Mesendoderm (in vitro differentiated cells): ENCODE data around the gene SPDYE2. TPM values are rescaled to one million over a fixed set of nuclear protein-coding genes. Genes with fewer than 3 reads are reported as not detected.
"Not testable (repeated sequence)": the region's sequence is repeated elsewhere in the genome, so short reads cannot be mapped to it uniquely, and the experiment has no call there.

Source experiments
- DNase-seq: peaks from one replicate; pipeline ENCODE4 v3.0.0; 2013
- H2AK5ac ChIP-seq: 2 replicates; pipeline ENCODE4 v1.6.1; 2013; ENCODE audit warnings: low read length, inconsistent platforms
- H2BK120ac ChIP-seq: 2 replicates; pipeline ENCODE4 v1.6.1; 2013; ENCODE audit warnings: low read depth, mild to moderate bottlenecking, low read length, moderate library complexity, mixed read lengths
- H2BK15ac ChIP-seq: replicated peaks from 2 replicates; pipeline ENCODE4 v1.6.1; 2013; ENCODE audit warnings: low read depth, mild to moderate bottlenecking, moderate library complexity
- H2BK5ac ChIP-seq: 2 replicates; pipeline ENCODE4 v1.6.1; 2013; ENCODE audit warnings: low read length, inconsistent platforms
- H3K18ac ChIP-seq: 2 replicates; pipeline ENCODE4 v1.6.1; 2013; ENCODE audit warnings: mild to moderate bottlenecking, low read length, mixed read lengths
- H3K23ac ChIP-seq: one replicate; pipeline ENCODE4 v1.6.1; 2013; ENCODE audit warnings: low read length
- H3K27ac ChIP-seq: 2 replicates; pipeline ENCODE4 v1.5.1; 2013; ENCODE audit warnings: low read depth, mild to moderate bottlenecking, inconsistent platforms, low read length, moderate library complexity
- H3K27me3 ChIP-seq: 2 replicates; pipeline ENCODE4 v1.6.1; 2013; ENCODE audit warnings: low read length, control low read depth, mild to moderate bottlenecking, inconsistent platforms; ENCODE audit not compliant: insufficient read depth, poor library complexity
- H3K36me3 ChIP-seq: 2 replicates; pipeline ENCODE4 v1.6.1; 2013; ENCODE audit warnings: low read length, inconsistent platforms; ENCODE audit not compliant: control insufficient read depth, insufficient read depth
- H3K4ac ChIP-seq: one replicate; pipeline ENCODE4 v1.6.1; 2013; ENCODE audit warnings: low read depth, mild to moderate bottlenecking, low read length, moderate library complexity
- H3K4me1 ChIP-seq: 2 replicates; pipeline ENCODE4 v1.6.1; 2013; ENCODE audit warnings: low read depth, low read length, inconsistent platforms; ENCODE audit not compliant: control insufficient read depth
- H3K4me2 ChIP-seq: 2 replicates; pipeline ENCODE4 v1.6.1; 2013; ENCODE audit warnings: low read length
- H3K4me3 ChIP-seq: 2 replicates; pipeline ENCODE4 v1.5.1; 2013; ENCODE audit warnings: mild to moderate bottlenecking, low read length
- H3K56ac ChIP-seq: one replicate; pipeline ENCODE4 v1.6.1; 2013; ENCODE audit warnings: low read length
- H3K79me1 ChIP-seq: 2 replicates; pipeline ENCODE4 v1.6.1; 2013; ENCODE audit warnings: low read length, inconsistent platforms
- H3K79me2 ChIP-seq: 2 replicates; pipeline ENCODE4 v1.6.1; 2013; ENCODE audit warnings: mild to moderate bottlenecking, low read length; ENCODE audit not compliant: control insufficient read depth, insufficient read depth
- H3K9ac ChIP-seq: 2 replicates; pipeline ENCODE4 v1.6.1; 2013; ENCODE audit warnings: low read length, inconsistent platforms
- H4K5ac ChIP-seq: one replicate; pipeline ENCODE4 v1.6.1; 2013; ENCODE audit warnings: low read length
- H4K8ac ChIP-seq: one replicate; pipeline ENCODE4 v1.6.1; 2013; ENCODE audit warnings: low read depth, mild to moderate bottlenecking, control low read depth, low read length, moderate library complexity
- WGBS: extraction: QIAGEN DNeasy Blood & Tissue Kit; methylation state at CpG from one replicate; pipeline ENCODE4 v1.1.7; 2013; ENCODE audit warnings: low lambda C conversion rate, missing lambda C conversion rate; ENCODE audit not compliant: insufficient coverage; ENCODE audit errors: extremely low coverage; 5-methylcytosine and 5-hydroxymethylcytosine counted together
- polyA plus RNA-seq, 2 experiments: library from polyadenylated mRNA; stranded (reverse); fragments of 200-250 nt; gene quantifications; one replicate each; pipeline ENCODE4 v1.2.3, GENCODE V29; 2013

The SPDYE2 gene, protein sequence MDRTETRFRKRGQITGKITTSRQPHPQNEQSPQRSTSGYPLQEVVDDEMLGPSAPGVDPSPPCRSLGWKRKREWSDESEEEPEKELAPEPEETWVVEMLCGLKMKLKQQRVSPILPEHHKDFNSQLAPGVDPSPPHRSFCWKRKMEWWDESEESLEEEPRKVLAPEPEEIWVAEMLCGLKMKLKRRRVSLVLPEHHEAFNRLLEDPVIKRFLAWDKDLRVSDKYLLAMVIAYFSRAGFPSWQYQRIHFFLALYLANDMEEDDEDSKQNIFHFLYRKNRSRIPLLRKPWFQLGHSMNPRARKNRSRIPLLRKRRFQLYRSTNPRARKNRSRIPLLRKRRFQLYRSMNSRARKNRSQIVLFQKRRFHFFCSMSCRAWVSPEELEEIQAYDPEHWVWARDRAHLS
- polyA plus RNA-seq (2013, experiment 1 of 2) = not detected
- polyA plus RNA-seq (2013, experiment 2 of 2) = not detected

DNA sequence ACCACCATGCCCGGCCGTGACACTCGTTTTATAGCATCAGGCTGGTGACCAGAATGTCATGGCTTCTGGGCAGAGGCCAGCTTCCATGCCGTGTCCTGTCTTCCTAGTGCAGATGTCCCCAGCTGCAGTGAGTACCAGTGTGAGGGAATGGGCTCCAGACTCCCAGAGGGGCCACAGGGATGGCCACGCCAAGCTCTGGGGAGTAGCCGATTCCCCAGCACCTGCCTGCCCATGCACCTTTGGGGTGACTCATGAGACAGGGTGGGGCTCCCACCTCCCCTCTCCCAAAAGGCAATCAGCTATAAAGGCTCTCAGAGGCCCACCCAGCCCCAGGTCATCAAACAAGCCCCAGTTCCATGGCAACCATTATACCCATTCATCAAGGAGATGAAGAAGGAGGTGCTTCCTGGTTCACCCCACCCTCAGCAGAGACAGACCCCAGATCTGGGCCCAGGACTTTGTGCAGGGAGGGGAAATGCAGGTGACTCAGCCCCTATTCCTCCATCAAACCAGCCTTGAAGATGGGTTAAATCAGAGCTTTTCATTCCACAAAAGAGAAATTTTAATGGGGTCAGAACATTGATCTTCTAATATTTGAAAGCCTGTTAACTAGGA, at the start of gene SPDYE2:
SPDYE2 (plus strand) TSS at position 419 of the 615 bp plus-strand sequence. CDS start 2,030 bp downstream, outside the sequence.
- H3K4me1 ChIP-seq, H3K36me3 ChIP-seq, H3K4me3 ChIP-seq, H3K9ac ChIP-seq, H3K4ac ChIP-seq, DNase-seq, H3K27me3 ChIP-seq, H2BK5ac ChIP-seq, H3K18ac ChIP-seq, H2BK15ac ChIP-seq, H4K5ac ChIP-seq, H2AK5ac ChIP-seq, H3K79me1 ChIP-seq, H3K23ac ChIP-seq, H3K56ac ChIP-seq, H3K79me2 ChIP-seq, H2BK120ac ChIP-seq, H3K27ac ChIP-seq, H4K8ac ChIP-seq, H3K4me2 ChIP-seq: not testable (repeated sequence)
- WGBS = no CpG with 5 or more reads among the region's 6 CpGs

GRCh38 chr7:102503141-102503540, 47.9 kb upstream of the SPDYE2 start:
- H3K4me3 ChIP-seq, H3K27ac ChIP-seq, H2BK5ac ChIP-seq, H3K79me1 ChIP-seq, H3K4me1 ChIP-seq, H3K36me3 ChIP-seq, H3K4ac ChIP-seq, H3K27me3 ChIP-seq, H2BK120ac ChIP-seq, H4K8ac ChIP-seq, H3K79me2 ChIP-seq, H3K23ac ChIP-seq, H2BK15ac ChIP-seq, H2AK5ac ChIP-seq, H3K18ac ChIP-seq, H3K56ac ChIP-seq, H4K5ac ChIP-seq, DNase-seq, H3K9ac ChIP-seq, H3K4me2 ChIP-seq: not testable (repeated sequence)
- WGBS = no CpG with 5 or more reads among the region's 12 CpGs

- H2BK15ac ChIP-seq, H3K4ac ChIP-seq, H3K79me2 ChIP-seq, H3K9ac ChIP-seq, H4K5ac ChIP-seq, H3K23ac ChIP-seq, H3K79me1 ChIP-seq, H3K4me3 ChIP-seq, H3K56ac ChIP-seq, H4K8ac ChIP-seq, H3K4me2 ChIP-seq, H2AK5ac ChIP-seq, H3K18ac ChIP-seq, H2BK120ac ChIP-seq, H3K27me3 ChIP-seq, H3K4me1 ChIP-seq, H3K36me3 ChIP-seq, H2BK5ac ChIP-seq, DNase-seq, H3K27ac ChIP-seq: not testable (repeated sequence)
- WGBS = no CpG with 5 or more reads among the region's 24 CpGs
These were observed 45.5 kb upstream of the SPDYE2 start for GRCh38 chr7:102505298-102506185.

DNA sequence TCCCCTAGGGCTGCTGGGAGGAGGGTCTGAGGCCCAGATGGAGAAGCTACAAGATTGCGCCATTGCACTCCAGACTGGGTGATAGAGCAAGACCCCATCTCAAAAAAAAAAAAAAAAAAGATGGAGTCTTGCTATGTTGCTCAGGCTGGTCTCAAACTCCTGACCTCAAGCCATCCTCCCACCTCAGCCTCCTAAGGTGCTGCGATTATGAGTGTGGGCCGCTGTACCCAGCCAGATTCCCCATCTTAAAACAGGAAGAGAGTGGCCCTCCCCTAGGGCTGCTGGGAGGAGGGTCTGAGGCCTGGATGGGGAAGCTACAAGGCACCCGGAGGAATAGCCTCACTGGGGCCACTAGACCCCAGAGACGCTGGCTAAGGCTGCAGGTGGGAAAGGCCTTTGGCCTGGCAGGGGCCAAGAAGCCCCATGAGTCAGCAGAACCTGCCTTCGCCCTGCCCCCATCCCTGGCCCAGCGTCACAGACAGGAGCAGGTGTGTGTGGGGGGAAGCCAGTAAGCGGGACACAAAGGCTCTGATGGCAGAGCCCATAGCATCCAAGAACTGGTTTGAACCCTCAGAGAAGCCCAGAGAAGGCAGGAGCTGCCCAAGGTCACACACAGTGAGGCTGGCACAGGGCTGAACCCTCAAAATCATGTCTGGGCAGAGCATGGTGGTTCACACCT, 43.5 kb upstream of the SPDYE2 start:
- H3K56ac ChIP-seq, H2BK15ac ChIP-seq, H3K4me3 ChIP-seq, H4K8ac ChIP-seq, H3K36me3 ChIP-seq, H3K18ac ChIP-seq, H3K9ac ChIP-seq, H3K4ac ChIP-seq, H3K4me1 ChIP-seq, H2BK5ac ChIP-seq, H3K4me2 ChIP-seq, H2AK5ac ChIP-seq, H3K79me2 ChIP-seq, H4K5ac ChIP-seq, H3K27ac ChIP-seq, H3K23ac ChIP-seq, H2BK120ac ChIP-seq, DNase-seq, H3K79me1 ChIP-seq, H3K27me3 ChIP-seq: not testable (repeated sequence)
- no CpG with 5 or more reads among the region's 8 CpGs for WGBS

GRCh38 chr7:102510575-102510974, 40.5 kb upstream of the SPDYE2 start:
- not testable (repeated sequence) for H3K4me3 ChIP-seq, H3K9ac ChIP-seq

More at GRCh38 chr7:102510575-102510974, 40.5 kb upstream of the SPDYE2 start:
- H3K4me1 ChIP-seq, H3K23ac ChIP-seq, H4K5ac ChIP-seq, H3K79me2 ChIP-seq, H3K4ac ChIP-seq, H2AK5ac ChIP-seq, H4K8ac ChIP-seq, DNase-seq, H3K4me2 ChIP-seq, H3K27ac ChIP-seq, H3K18ac ChIP-seq, H2BK5ac ChIP-seq, H3K79me1 ChIP-seq, H2BK120ac ChIP-seq, H2BK15ac ChIP-seq, H3K27me3 ChIP-seq, H3K56ac ChIP-seq, H3K36me3 ChIP-seq: not testable (repeated sequence)
- WGBS = no CpG with 5 or more reads among the region's 8 CpGs
